K562 (cell line): ENCODE results near the gene ATP9B.

ENCODE experiments used
- BCOR ChIP-seq: fragments of 450-650 bp; IDR thresholded peaks from 2 replicates; pipeline ENCODE4 v1.6.1; 2016
- CREB1 ChIP-seq, 2 experiments: sonication (generic) in 1 of 2; formaldehyde crosslinking in 1 of 2; IDR thresholded peaks; 2 replicates each; pipeline versions ENCODE4 v1.6.1 to v1.8.0; 2012 to 2022; ENCODE audit warnings: inconsistent platforms in 1 of 2, mild to moderate bottlenecking in 1 of 2, missing genetic modification reagents in 1 of 2, moderate library complexity in 1 of 2
- ETV6 ChIP-seq, 3 experiments: fragments of 150-350 bp in 1 of 3; sonication (generic) in 1 of 3; formaldehyde crosslinking in 1 of 3; IDR thresholded peaks; 2 replicates each; pipeline versions ENCODE4 v1.6.1 to v1.8.0; 2014 to 2022; ENCODE audit warnings: borderline replicate concordance in 2 of 3, low read depth in 2 of 3, antibody characterized with exemption in 1 of 3, low read length in 1 of 3, mild to moderate bottlenecking in 1 of 3, missing genetic modification reagents in 1 of 3
- SP1 ChIP-seq: sonication (generic); formaldehyde crosslinking; IDR thresholded peaks from 2 replicates; pipeline ENCODE4 v1.8.1; 2022; ENCODE audit warnings: mild to moderate bottlenecking, missing genetic modification reagents
- ZBED1 ChIP-seq: IDR thresholded peaks from 2 replicates; pipeline ENCODE4 v1.6.1; 2014
- ZNF311 ChIP-seq: fragments of 250-450 bp; sonication (Bioruptor Pico); IDR thresholded peaks from 2 replicates; pipeline ENCODE4 v1.4.0; 2020; ENCODE audit warnings: mild to moderate bottlenecking, moderate library complexity
- TF ChIP-seq, protein P1 (sequence below), 3 experiments: IDR thresholded peaks in 2 of 3; conservative IDR thresholded peaks in 1 of 3; 2 replicates each; pipeline ENCODE4 v1.5.1; 2011 to 2012; ENCODE audit warnings: low read length in 3 of 3, mild to moderate bottlenecking in 3 of 3, control low read depth in 2 of 3, improper control_type of control experiment in 1 of 3, inconsistent platforms in 1 of 3, low read depth in 1 of 3, mixed read lengths in 1 of 3, moderate library complexity in 1 of 3; ENCODE audit not compliant: insufficient read depth in 2 of 3
- TF ChIP-seq, protein P2 (sequence below): fragments of 450-650 bp; formaldehyde crosslinking; IDR thresholded peaks from 2 replicates; pipeline ENCODE4 v1.4.0; 2020; ENCODE audit warnings: mild to moderate bottlenecking, moderate library complexity

DNA sequence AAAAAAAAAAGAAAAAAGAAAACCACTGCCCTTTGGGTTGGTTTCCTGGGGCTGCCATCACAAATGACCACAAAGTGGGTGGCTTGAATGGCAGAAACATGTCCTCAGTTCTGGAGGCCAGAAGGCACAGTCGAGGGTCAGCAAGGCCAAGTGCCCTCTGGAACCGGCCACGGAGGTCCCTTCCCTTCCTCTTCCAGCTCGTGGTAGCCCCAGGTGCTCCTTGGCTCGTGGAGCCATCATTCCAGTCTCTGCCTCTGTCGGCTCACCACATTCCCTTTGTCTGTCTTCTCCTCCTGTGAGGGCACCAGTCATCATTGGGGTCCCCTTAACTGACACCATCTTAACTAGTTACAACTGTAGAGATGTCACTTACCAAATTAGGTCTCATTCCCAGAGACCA lies 318.0 kb downstream of the ATP9B start:
- no peak for TF ChIP-seq ETV6 (IDR thresholded peaks at IDR 0.05; ENCODE audit: borderline replicate concordance in 1 of 2, low read depth in 2 of 2, low read length in 1 of 2)
- no peak for TF ChIP-seq ETV6 (CRISPR knock-in tag; IDR thresholded peaks at IDR 0.05; ENCODE audit: borderline replicate concordance)
- no peak for TF ChIP-seq ZBED1
- TF ChIP-seq CREB1 (IDR thresholded peaks at IDR 0.05): no peak
- no peak for TF ChIP-seq CREB1 (CRISPR knock-in tag; IDR thresholded peaks at IDR 0.05)
- TF ChIP-seq ZNF311 (CRISPR knock-in tag): no peak
- no peak for TF ChIP-seq SP1 (CRISPR knock-in tag)
- TF ChIP-seq, protein P1, sequence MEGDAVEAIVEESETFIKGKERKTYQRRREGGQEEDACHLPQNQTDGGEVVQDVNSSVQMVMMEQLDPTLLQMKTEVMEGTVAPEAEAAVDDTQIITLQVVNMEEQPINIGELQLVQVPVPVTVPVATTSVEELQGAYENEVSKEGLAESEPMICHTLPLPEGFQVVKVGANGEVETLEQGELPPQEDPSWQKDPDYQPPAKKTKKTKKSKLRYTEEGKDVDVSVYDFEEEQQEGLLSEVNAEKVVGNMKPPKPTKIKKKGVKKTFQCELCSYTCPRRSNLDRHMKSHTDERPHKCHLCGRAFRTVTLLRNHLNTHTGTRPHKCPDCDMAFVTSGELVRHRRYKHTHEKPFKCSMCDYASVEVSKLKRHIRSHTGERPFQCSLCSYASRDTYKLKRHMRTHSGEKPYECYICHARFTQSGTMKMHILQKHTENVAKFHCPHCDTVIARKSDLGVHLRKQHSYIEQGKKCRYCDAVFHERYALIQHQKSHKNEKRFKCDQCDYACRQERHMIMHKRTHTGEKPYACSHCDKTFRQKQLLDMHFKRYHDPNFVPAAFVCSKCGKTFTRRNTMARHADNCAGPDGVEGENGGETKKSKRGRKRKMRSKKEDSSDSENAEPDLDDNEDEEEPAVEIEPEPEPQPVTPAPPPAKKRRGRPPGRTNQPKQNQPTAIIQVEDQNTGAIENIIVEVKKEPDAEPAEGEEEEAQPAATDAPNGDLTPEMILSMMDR (IDR thresholded peaks at IDR 0.05 in 2 of 3, conservative IDR thresholded peaks at IDR 0.05 in 1 of 3; ENCODE audit: insufficient read depth in 2 of 3, low read depth in 1 of 3, low read length in 3 of 3): no peak
- no peak for TF ChIP-seq BCOR
- TF ChIP-seq, protein P2, sequence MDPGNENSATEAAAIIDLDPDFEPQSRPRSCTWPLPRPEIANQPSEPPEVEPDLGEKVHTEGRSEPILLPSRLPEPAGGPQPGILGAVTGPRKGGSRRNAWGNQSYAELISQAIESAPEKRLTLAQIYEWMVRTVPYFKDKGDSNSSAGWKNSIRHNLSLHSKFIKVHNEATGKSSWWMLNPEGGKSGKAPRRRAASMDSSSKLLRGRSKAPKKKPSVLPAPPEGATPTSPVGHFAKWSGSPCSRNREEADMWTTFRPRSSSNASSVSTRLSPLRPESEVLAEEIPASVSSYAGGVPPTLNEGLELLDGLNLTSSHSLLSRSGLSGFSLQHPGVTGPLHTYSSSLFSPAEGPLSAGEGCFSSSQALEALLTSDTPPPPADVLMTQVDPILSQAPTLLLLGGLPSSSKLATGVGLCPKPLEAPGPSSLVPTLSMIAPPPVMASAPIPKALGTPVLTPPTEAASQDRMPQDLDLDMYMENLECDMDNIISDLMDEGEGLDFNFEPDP: no peak
